Glomerular visceral epithelial cell (primary cell): ENCODE results near the gene TEX14.

ENCODE experiments used
- DNase-seq: peaks from one replicate; pipeline ENCODE4 v3.0.0-alpha.2; 2016; ENCODE audit errors: extremely low spot score

The TEX14 gene

DNA sequence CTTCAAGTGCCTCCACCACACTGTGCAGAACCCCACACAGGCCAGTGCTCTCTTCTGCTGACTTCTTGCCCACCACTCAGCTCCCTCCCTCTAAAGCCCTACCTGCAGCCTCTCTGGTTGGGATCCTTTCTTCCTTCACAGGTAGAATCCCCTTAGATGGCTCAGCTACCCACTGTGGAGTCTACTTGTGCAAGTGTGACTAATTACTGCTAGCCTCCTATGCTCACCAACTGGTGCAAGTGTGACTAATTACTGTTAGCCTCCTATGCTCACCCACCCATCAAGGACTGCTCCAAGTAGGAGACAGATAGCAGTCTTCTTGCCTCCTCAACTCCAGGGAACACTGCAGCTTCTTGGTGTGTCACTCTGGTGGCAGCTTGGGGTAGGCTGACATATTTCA is 43.6 kb downstream of the TEX14 start:
- DNase-seq, result no peak

- DNase-seq, result peak; percentile 46
Measured at GRCh38 chr17:58643147-58643546, 48.7 kb downstream of the TEX14 start.

GRCh38 chr17:58641887-58642311 is 49.9 kb downstream of the TEX14 start:
- DNase-seq, result no peak

DNA sequence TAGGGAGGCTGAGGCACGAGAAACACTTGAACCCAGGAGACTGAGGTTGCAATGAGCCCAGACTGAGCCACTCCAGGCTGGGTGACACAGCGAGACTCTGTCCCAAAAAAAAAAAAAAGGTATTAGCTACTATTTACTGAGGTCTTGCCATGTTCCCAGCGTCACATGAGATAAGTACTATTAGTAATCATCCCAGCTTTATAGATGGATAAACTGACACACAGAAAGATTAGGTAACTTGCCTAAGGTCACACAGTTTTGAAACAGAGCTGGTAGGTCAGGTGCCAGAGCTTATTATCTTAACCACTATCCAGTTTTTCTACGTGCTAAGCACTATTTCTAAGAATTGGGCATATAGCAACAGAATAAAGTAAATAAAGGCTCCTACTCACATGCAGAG is 51.6 kb downstream of the TEX14 start:
- no peak for DNase-seq

- DNase-seq, result no peak
Measured at GRCh38 chr17:58639681-58640080, 52.2 kb downstream of the TEX14 start.

- no peak for DNase-seq
Measured at GRCh38 chr17:58637011-58637570, 54.8 kb downstream of the TEX14 start.

DNA sequence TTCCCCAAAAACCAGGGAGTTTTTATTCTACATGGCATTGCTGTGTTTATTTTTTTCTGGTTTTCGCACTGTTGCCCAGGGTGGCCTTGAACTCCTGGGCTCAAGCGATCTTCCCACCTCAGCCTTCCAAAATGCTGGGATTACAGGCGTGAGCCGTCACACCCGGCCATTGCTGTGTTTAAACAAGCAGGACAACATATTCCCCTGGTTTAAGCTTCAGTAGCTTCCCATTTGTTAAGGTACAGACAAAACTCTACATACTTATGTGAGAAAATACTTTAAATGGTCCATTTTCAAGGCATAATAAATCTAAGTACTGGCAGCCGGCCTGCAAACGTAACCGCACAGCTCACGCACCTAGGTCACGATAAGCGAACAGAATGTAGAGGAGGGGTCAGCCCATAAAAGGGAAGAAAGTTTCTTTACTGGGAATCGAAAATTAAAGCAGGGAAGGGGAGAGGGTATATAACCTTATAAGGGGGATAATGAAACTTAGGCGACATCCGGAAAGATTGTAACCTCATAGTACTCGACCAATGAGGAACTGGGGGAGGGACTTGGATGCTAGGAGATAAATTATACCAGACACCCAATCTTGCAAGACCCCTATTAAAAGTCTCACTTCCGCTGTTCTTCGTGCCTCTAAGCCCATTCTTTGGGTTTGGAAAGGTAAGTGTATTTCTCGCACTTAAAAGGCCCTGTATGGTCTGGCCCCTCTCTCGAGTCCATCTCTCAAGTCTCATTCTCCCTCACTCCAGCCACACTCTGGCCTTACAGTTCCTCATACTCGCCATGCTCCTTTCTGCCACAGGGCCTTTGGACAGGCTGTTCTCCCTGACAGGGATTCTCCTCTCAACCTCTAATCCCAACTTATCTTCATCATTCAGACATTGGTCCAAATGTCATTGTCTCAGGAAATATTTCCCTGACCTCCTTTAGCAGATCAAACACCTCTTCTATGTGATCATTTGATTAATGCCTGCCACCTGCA is 59.2 kb downstream of the TEX14 start:
- DNase-seq, result no peak

DNA sequence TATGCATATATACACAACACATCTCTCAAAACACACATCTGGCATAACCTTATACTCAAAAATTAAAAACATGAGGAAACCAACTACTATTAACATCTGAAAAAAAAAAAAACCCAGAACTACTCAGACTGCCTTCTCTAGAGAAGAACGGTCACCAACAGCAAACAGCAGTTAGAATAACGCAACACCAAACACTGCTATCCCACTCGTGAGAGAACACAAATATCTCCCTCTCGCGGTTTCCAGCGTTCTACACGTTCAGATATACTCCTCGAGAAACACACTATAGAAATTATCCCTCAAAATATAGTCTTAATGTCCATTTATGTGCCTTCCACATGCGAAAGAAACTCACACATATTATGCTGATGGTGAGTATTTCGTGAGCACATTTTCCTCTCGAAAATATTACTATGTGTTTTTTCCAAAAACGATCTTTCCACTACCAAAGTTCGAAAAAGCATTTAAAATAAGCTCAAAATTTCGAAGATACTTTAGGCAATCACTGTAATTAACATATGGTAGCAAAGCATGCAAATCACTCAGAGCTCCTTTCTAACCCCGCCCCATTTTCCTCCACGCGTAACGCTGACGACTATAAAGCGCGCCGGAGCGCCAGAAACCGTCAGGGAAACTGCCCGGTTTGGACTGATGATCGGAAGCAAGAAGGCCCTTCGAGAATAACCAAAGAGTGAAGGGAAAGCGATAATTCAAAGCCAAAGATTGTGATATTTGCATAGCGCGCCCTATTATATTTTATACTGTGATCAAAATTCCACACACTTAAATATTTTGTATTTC is 60.1 kb downstream of the TEX14 start:
- DNase-seq, result peak; percentile 98

- DNase-seq, result no peak
Measured at GRCh38 chr17:58630883-58631522, 60.8 kb downstream of the TEX14 start.

DNA sequence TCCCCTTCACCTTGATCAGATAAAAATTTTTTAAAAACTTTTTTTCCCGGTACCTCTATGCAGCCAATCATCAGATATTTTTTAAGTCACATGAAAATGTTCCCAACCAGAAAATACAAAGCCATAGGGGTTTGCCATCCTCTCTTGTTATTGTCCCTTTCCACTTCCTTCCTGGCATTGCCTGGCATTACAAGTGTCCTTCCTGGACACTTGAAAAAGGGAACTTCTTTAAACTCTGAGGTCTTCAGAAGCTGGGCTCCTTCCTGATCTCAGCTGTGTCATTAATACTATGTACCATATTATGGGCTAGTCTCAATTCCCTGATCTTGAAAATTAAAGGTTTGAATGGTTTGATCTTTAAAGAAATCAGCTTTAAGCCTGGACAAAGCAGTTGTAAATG is 64.9 kb downstream of the TEX14 start:
- DNase-seq, result no peak

DNA sequence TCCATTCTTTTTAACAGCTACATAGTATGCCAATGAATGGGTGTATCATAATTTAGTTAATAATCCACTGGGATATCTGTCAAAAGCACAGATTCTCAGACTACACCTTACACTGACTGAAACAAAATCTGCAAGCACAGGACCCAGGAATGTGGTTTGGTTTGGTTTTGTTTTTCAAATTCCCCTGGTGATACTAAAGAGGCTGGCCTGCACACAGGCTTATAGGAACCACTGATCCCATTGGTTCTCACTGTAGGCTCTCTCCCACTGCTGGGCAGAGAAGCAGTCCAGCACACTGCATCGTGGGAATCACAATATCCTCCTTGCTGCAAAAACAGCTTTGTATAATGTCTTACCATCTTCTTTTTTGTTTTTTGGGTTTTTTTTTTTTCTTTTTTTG is 67.1 kb downstream of the TEX14 start:
- no peak for DNase-seq

DNA sequence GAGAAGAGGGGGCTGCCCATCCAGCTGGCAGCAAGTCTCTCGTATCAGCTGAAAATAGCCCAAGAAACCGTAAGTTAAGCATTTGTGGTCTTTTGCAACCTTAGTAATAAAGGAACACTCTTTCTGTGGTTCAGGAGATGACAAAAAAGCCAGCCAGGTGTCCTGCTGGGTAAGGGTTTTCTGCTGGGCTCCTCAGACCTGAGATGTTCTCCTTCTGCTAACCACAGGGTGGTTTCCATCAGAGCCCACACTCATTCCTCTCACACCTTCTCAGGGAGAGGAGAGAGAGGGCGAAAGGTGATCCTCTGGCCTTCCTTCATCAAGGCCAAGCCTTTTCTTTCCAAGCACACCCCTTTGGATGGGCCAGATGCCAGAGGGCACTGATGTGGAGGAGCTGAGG is 70.7 kb downstream of the TEX14 start:
- no peak for DNase-seq

DNA sequence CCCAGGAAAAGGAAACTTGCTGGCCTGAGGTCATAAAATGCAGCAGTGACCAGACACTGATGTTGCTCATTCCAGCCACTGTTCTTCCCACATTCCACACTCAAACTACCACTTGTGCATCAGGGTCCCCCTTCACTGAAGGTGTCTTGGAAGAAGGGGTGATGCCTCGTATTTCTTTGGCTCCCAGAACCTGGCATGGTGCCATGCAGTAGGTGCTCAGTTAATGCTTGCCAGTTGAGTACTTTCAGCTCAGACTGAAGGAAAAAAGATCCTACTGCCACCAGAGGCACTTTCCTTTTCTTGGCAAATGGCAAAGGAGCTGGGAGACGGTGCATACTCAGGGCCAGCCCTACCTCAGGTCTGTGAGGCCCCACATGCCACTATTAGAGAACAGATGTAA is 73.5 kb downstream of the TEX14 start:
- DNase-seq, result no peak

- no peak for DNase-seq
Measured at GRCh38 chr17:58617563-58617962, 74.3 kb downstream of the TEX14 start.

DNA sequence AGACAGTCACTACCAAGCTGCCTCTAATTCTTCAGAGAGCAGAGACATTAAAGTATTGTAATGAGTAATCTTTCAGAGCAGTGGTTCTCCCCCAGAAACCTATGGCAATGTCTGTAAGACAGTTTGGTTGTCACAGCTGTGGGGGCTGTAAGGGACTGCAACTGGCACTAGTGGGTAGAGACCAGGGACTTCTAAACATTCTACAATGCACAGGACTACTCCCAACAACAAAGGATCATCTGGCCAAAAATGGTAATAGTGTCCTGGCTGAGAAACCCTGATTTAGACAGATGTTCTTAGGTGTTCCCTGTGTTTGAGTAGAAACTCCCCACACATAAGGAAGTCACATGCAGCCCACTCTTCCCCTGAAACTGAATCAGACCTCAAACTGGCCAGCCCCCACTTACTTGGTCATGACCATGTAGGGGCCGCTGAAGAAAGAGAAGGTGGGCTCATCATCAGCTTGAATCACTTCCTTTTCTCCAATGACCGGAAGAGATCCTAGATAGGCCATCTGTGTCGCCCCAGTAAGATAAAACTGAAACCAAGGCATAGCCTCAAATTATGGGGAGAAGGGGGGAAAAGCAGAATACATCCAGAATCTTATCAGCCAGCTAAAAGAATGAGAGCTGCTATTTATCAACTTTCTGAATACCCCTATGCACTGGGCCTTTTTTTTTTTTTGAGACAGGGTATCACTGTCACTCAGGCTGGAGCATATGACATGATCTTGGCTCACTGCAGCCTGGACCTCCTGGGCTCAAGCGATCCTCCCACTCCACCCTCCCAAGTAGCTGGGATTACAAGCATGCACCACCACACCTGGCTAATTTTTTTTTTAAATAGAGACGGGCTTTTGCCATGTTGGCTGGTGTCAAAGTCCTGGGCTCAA is 75.8 kb downstream of the TEX14 start:
- no peak for DNase-seq

DNA sequence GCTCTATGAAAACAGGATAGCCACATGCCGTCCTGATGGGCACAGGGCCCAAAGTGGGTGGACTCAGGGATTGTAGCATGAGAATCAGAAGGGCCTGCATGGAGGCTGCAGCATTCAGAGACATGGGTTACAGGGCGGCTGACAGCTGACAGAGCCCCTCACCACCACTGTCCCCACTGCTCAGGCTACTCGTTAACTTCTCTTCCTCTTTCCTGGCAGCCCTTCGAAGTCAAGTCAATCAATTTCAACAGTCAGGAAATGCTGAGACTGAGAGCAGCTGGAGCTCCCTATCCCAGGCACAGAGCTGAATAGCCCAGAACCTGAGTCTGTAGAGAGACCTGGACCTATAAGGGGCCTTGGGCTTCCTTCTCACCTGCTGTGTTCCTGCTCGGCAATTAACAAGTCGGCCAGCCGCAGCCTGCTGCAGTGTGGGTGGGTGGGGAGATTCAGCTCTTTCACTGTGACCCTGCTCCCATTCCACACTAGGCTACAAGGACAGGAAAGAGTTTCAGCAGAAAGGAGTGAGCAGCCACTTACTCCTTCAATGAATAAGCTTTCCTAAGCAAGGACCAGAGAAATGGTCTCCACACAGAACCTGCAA is 76.9 kb downstream of the TEX14 start:
- no peak for DNase-seq

GRCh38 chr17:58611331-58611730 is 80.5 kb downstream of the TEX14 start:
- DNase-seq, result no peak

DNA sequence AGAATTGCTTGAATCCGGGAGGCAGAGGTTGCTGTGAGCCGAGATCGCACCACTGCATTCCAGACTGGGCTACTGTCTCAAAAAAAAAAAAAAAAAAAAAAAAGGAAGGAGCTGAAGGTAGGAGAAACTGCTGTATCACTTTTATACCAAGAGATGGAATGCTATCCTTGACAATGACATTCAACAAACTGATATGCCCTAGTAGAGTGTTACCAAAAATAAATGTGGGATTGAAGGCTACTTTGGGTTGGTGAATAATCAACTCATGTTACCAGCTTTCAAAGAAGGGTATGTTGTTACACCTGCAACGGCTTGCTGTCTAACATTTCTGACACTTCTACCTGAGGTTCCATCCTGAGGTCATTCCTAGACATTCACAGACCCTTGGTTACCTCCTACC is 84.9 kb downstream of the TEX14 start:
- no peak for DNase-seq

- no peak for DNase-seq
Measured at GRCh38 chr17:58605986-58606385, 85.9 kb downstream of the TEX14 start.

- no peak for DNase-seq
Measured at GRCh38 chr17:58605470-58605869, 86.4 kb downstream of the TEX14 start.

DNA sequence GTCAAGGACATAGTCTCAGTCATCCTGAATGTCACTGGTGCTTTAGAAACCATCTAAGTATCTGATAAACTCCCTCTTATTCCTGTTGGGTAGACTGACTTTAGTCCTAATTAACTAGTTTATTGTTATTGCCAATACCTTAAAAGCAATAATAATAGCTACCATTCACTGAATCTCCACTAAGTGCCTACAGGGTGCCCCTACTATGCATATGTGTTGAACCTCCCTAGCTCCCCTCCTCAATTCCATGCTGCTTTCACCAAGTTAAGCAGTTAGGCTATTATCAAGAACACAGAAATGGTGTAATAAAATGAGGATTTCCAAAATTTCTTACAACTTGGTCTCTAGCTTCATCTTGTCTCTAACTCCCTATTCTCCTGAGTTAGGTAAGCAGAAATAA is 89.9 kb downstream of the TEX14 start:
- DNase-seq, result no peak
